Endothelial cell of umbilical vein (primary cell): Measurements from ENCODE around the gene RASA1. TPM values are rescaled to one million over a fixed set of nuclear protein-coding genes. Genes with fewer than 3 reads are reported as not detected.

Experiments
- BruUV-seq: library from RNA; stranded (reverse); fragments of 400-500 nt; replicated peaks from 2 replicates; lab custom pipeline; 2021; lab: Mats Ljungman, UMichigan
- CTCF ChIA-PET: fragments of 300-600, 350-600 bp; sonication (Branson Sonifier 250); formaldehyde crosslinking; loops from one replicate; lab custom pipeline; 2021; ENCODE audit warnings: antibody characterized with exemption, inconsistent platforms; lab: Charles Lee
- POLR2A ChIA-PET: fragments of 300-600, 350-600 bp; sonication (Branson Sonifier 250); formaldehyde crosslinking; loops from one replicate; lab custom pipeline; 2021; ENCODE audit warnings: antibody characterized with exemption, inconsistent platforms; lab: Charles Lee
- DNase-seq: peaks from one replicate; pipeline ENCODE4 v3.0.0-alpha.2; 2011; ENCODE audit warnings: low read depth, low spot score
- FAIRE-seq: peaks from 2 replicates; lab custom pipeline; 2011; peaks lifted over from hg19 to GRCh38; lab: Jason Lieb, UNC
- H2AFZ ChIP-seq: 2 replicates; pipeline ENCODE4 v1.6.0; 2012; ENCODE audit warnings: low read depth, low read length, control low read depth, inconsistent platforms
- H3K27ac ChIP-seq: 2 replicates; pipeline ENCODE4 v1.5.1; 2011; ENCODE audit warnings: low read depth, mild to moderate bottlenecking, control low read depth, low read length, moderate library complexity; ENCODE audit not compliant: insufficient read depth
- H3K27me3 ChIP-seq, 2 experiments: 2 replicates each; pipeline versions ENCODE4 v1.6.0 to v1.6.1; 2011; ENCODE audit warnings: low read length in 2 of 2, mixed read lengths in 1 of 2; ENCODE audit not compliant: control insufficient read depth in 2 of 2, insufficient read depth in 2 of 2
- H3K36me3 ChIP-seq, 2 experiments: 2 replicates in 1 of 2; 3 replicates in 1 of 2; pipeline ENCODE4 v1.5.1; 2011; ENCODE audit warnings: low read length in 2 of 2, mild to moderate bottlenecking in 1 of 2, moderate library complexity in 1 of 2; ENCODE audit not compliant: control insufficient read depth in 2 of 2, insufficient read depth in 2 of 2; ENCODE audit errors: extremely low read depth in 1 of 2
- H3K4me1 ChIP-seq: 3 replicates; pipeline ENCODE4 v1.5.1; 2011; ENCODE audit warnings: mild to moderate bottlenecking, low read length; ENCODE audit not compliant: control insufficient read depth, insufficient read depth; ENCODE audit errors: extremely low read depth
- H3K4me2 ChIP-seq: 2 replicates; pipeline ENCODE4 v1.6.1; 2011; ENCODE audit warnings: low read length, control low read depth, mixed read lengths; ENCODE audit not compliant: insufficient read depth
- H3K4me3 ChIP-seq, 3 experiments: fragments of 200-600 bp in 1 of 3; sonication (generic), shearing (Covaris generic) in 1 of 3; replicated peaks in 1 of 3; 2 replicates each; pipeline ENCODE4 v1.5.1; 2011 to 2016; ENCODE audit warnings: control low read depth in 3 of 3, low read length in 3 of 3, mild to moderate bottlenecking in 2 of 3, inconsistent platforms in 1 of 3, low read depth in 1 of 3, moderate library complexity in 1 of 3; ENCODE audit not compliant: insufficient read depth in 1 of 3
- H3K79me2 ChIP-seq: 2 replicates; pipeline ENCODE4 v1.6.0; 2012; ENCODE audit warnings: low read length, inconsistent platforms; ENCODE audit not compliant: control insufficient read depth, insufficient read depth
- H3K9ac ChIP-seq: replicated peaks from 2 replicates; pipeline ENCODE3; 2011; ENCODE audit warnings: low read length, control low read depth; ENCODE audit not compliant: insufficient read depth; ENCODE audit errors: extremely low read depth
- H3K9me1 ChIP-seq: replicated peaks from 3 replicates; pipeline ENCODE4 v1.6.0; 2011; ENCODE audit warnings: mild to moderate bottlenecking, low read length; ENCODE audit not compliant: control insufficient read depth, insufficient read depth; ENCODE audit errors: extremely low read depth
- H3K9me3 ChIP-seq: replicated peaks from 2 replicates; pipeline ENCODE4 v1.5.1; 2012; ENCODE audit warnings: low read length, inconsistent platforms; ENCODE audit not compliant: control insufficient read depth, insufficient read depth
- H4K20me1 ChIP-seq: replicated peaks from 2 replicates; pipeline ENCODE3; 2011; ENCODE audit warnings: mild to moderate bottlenecking, low read length; ENCODE audit not compliant: control insufficient read depth, insufficient read depth; ENCODE audit errors: extremely low read depth
- EZH2 ChIP-seq: IDR thresholded peaks from 2 replicates; pipeline ENCODE4 v1.6.1; 2012; ENCODE audit warnings: borderline replicate concordance, low read depth, mild to moderate bottlenecking, moderate library complexity, low read length, inconsistent platforms; ENCODE audit not compliant: severe bottlenecking
- FOS ChIP-seq: IDR thresholded peaks from 2 replicates; pipeline ENCODE4 v1.6.1; 2011; ENCODE audit warnings: mild to moderate bottlenecking, low read length, moderate library complexity, borderline replicate concordance; ENCODE audit not compliant: insufficient read depth
- GATA2 ChIP-seq: IDR thresholded peaks from 2 replicates; pipeline ENCODE4 v1.7.0; 2011; ENCODE audit warnings: low read depth, mild to moderate bottlenecking, moderate library complexity, mixed read lengths, low read length; ENCODE audit not compliant: insufficient read length, insufficient read depth
- JUN ChIP-seq: IDR thresholded peaks from 2 replicates; pipeline ENCODE4 v1.6.1; 2011; ENCODE audit warnings: borderline replicate concordance, low read depth; ENCODE audit not compliant: insufficient read length, insufficient read depth
- MYC ChIP-seq: IDR thresholded peaks from one replicate; pipeline ENCODE4 v1.6.1; 2011; ENCODE audit warnings: mild to moderate bottlenecking, low read depth, low read length
- POLR2A ChIP-seq: IDR thresholded peaks from 2 replicates; pipeline ENCODE4 v1.6.1; 2012; ENCODE audit warnings: low read depth, mild to moderate bottlenecking, control low read depth, low read length
- POLR2AphosphoS5 ChIP-seq: IDR thresholded peaks from 2 replicates; pipeline ENCODE4 v1.6.1; 2012; ENCODE audit warnings: low read depth, mild to moderate bottlenecking, control low read depth, low read length, moderate library complexity; ENCODE audit not compliant: insufficient read depth
- dilution Hi-C: fragments of 300-500 bp; cut with MboI; formaldehyde crosslinking; loops from one replicate; pipeline ENCODE4 v1.15.0; 2019; ENCODE audit warnings: low sequenced_read_pairs; ENCODE audit not compliant: extremely low pct_ligation_motif_present
- intact Hi-C: fragments of 100-400 bp; cut with micrococcal nuclease; formaldehyde crosslinking; loops from one replicate; pipeline ENCODE4 v1.10.0; 2022
- polyA plus RNA-seq, 4 experiments: library from polyadenylated mRNA; depleted of rRNA in 3 of 4; stranded (reverse) in 3 of 4; unstranded in 1 of 4; fragments of >200 nt; gene quantifications; 2 replicates each; pipeline versions ENCODE4 v1.2.1 to v1.2.3, GENCODE V29; 2011 to 2012; ENCODE audit warnings: missing spikeins in 1 of 4
- total RNA-seq: library from RNA; stranded (reverse); gene quantifications from 2 replicates; pipeline ENCODE4 v1.2.3, GENCODE V29; 2021
- TF ChIP-seq, protein P1 (sequence below): IDR thresholded peaks from 2 replicates; pipeline ENCODE4 v1.6.1; 2011; ENCODE audit not compliant: insufficient read depth, insufficient read length
- TF ChIP-seq, protein P2 (sequence below), 2 donors: IDR thresholded peaks; 1 replicate in 1 of 2; 2 replicates in 1 of 2; pipeline ENCODE4 v1.5.1; 2011; ENCODE audit warnings: low read length in 2 of 2, mild to moderate bottlenecking in 2 of 2, moderate library complexity in 2 of 2, control low read depth in 1 of 2, inconsistent platforms in 1 of 2, low read depth in 1 of 2; ENCODE audit not compliant: insufficient read depth in 1 of 2; ENCODE audit errors: extremely low read depth in 1 of 2

The RASA1 gene
- total and polyA plus RNA-seq, 2 donors (not counting 3 experiments of a cell fraction or from before 2014, with no cell fraction given): 23.1 to 42.0 TPM

DNA sequence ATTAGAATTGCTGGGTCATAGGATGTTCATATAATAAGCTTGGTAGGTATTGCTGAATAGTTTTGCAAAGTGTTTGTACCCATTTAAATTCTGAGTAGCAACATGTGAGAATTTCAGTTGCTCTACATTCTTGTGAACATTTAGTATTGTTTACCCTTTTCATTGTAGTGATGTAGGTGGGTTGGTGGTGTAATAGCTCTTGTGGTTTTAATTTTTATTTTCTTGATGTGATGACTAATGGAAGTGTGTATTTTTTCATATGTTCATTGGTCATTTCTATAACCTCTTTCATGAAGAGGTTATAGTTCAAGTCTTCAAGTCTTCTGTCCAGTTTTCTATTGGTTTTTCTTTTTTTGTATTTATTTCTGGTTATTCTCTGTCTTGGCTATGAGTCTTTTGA is 34.4 kb downstream of the RASA1 start:
- H3K9me3 ChIP-seq: no peaks in the 10 kb centered on the region
- H4K20me1 ChIP-seq: peaks cover 7% of the 10 kb centered on the region
- H3K4me2 ChIP-seq: no peak overlapping the region
- H2AFZ ChIP-seq: no peak overlapping the region
- dilution Hi-C loops: no loop called here
- FAIRE-seq: peak; percentile 40
- CTCF ChIA-PET: interaction anchor here (1.4 kb wide), 1 partner anchor 232 kb away, joined by 5 read pairs; no protein-coding TSS in a partner anchor
- no peaks in the 10 kb centered on the region for H3K9me1 ChIP-seq
- TF ChIP-seq MYC (no peak), GATA2 (no peak), POLR2AphosphoS5 (no peak), FOS (no peak), JUN (no peak), POLR2A (no peak), EZH2 (no peak)
- TF ChIP-seq, protein P1, sequence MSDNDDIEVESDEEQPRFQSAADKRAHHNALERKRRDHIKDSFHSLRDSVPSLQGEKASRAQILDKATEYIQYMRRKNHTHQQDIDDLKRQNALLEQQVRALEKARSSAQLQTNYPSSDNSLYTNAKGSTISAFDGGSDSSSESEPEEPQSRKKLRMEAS: no peak
- TF ChIP-seq, protein P2, sequence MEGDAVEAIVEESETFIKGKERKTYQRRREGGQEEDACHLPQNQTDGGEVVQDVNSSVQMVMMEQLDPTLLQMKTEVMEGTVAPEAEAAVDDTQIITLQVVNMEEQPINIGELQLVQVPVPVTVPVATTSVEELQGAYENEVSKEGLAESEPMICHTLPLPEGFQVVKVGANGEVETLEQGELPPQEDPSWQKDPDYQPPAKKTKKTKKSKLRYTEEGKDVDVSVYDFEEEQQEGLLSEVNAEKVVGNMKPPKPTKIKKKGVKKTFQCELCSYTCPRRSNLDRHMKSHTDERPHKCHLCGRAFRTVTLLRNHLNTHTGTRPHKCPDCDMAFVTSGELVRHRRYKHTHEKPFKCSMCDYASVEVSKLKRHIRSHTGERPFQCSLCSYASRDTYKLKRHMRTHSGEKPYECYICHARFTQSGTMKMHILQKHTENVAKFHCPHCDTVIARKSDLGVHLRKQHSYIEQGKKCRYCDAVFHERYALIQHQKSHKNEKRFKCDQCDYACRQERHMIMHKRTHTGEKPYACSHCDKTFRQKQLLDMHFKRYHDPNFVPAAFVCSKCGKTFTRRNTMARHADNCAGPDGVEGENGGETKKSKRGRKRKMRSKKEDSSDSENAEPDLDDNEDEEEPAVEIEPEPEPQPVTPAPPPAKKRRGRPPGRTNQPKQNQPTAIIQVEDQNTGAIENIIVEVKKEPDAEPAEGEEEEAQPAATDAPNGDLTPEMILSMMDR (IDR thresholded peaks at IDR 0.05; ENCODE audit: extremely low read depth in 1 of 2, insufficient read depth in 1 of 2, low read depth in 1 of 2, low read length in 2 of 2): no peak
- no peak overlapping the region for H3K9ac ChIP-seq
- H3K79me2 ChIP-seq: peaks cover 74% of the 10 kb centered on the region
- intact Hi-C loops: no loop called here
- POLR2A ChIA-PET: no interaction called here
- peaks cover 4 to 6% of the 10 kb centered on the region in 2 experiments for H3K36me3 ChIP-seq
- no TSS peak for BruUV-seq
- H3K27me3 ChIP-seq: no peaks in the 10 kb centered on the region
- H3K27ac ChIP-seq: no peak overlapping the region
- no peak for DNase-seq
- peaks cover 22% of the 10 kb centered on the region for H3K4me1 ChIP-seq
- no peak overlapping the region for H3K4me3 ChIP-seq
